ENCODE measurements around the gene RNF150.

Gene RNF150

DNA sequence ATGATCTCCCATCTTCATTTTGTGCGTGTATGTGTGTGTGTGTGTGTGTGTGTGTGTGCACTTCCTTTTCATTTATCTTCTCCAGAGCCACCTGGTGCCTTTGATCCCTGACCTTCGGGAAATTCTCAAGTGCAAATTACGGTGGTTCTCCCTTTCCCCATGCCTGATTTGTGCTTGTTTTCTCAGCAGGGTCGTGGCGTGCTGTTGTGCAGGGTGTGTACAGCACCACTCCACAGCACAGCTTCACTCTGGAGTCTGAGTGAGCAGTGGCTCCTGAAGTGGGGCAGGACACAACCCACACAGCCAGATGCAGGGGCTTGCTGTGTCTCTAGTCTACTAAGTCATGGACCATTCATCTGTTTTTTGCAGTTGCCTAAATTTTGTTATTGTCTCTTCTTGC is 262.8 kb downstream of the RNF150 start:
- TF ChIP-seq FOXP2 (optimal IDR thresholded peaks at IDR 0.05; ENCODE audit: borderline replicate concordance, extremely low read depth, extremely low read length, insufficient read depth), result no peak
- TF ChIP-seq TAF1 (IDR thresholded peaks at IDR 0.05; ENCODE audit: borderline replicate concordance, insufficient read depth, low read length), result no peak
- TF ChIP-seq, protein P1, sequence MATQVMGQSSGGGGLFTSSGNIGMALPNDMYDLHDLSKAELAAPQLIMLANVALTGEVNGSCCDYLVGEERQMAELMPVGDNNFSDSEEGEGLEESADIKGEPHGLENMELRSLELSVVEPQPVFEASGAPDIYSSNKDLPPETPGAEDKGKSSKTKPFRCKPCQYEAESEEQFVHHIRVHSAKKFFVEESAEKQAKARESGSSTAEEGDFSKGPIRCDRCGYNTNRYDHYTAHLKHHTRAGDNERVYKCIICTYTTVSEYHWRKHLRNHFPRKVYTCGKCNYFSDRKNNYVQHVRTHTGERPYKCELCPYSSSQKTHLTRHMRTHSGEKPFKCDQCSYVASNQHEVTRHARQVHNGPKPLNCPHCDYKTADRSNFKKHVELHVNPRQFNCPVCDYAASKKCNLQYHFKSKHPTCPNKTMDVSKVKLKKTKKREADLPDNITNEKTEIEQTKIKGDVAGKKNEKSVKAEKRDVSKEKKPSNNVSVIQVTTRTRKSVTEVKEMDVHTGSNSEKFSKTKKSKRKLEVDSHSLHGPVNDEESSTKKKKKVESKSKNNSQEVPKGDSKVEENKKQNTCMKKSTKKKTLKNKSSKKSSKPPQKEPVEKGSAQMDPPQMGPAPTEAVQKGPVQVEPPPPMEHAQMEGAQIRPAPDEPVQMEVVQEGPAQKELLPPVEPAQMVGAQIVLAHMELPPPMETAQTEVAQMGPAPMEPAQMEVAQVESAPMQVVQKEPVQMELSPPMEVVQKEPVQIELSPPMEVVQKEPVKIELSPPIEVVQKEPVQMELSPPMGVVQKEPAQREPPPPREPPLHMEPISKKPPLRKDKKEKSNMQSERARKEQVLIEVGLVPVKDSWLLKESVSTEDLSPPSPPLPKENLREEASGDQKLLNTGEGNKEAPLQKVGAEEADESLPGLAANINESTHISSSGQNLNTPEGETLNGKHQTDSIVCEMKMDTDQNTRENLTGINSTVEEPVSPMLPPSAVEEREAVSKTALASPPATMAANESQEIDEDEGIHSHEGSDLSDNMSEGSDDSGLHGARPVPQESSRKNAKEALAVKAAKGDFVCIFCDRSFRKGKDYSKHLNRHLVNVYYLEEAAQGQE (IDR thresholded peaks at IDR 0.05; ENCODE audit: insufficient read depth in 1 of 2, low read depth in 2 of 2, low read length in 2 of 2), result no peak
- TF ChIP-seq POLR2AphosphoS5 (IDR thresholded peaks at IDR 0.05; ENCODE audit: low read depth, low read length), result no peak
- no peak for TF ChIP-seq SIN3A (IDR thresholded peaks at IDR 0.05; ENCODE audit: borderline replicate concordance, insufficient read depth, low read length)

DNA sequence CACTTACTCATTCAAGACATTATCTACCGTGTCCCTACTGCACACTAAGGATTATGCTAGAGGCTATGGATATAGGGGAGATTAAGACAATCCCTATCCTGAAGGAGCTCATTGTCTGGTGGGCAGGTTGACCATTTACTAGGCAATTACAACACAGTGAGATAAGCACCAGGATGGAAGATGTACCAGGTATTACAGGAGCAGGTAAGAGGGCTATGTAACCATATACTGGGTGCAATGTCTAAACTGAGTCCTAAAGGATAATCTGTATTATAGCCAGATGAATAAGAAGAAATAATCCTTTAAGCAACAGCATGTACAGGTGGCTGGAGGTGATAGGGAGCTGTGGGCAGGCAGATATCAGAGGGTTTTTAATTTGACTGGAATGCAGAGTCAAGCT is 263.8 kb downstream of the RNF150 start:
- TF ChIP-seq SIN3A (IDR thresholded peaks at IDR 0.05; ENCODE audit: borderline replicate concordance, insufficient read depth, low read length), result no peak
- no peak for TF ChIP-seq TAF1 (IDR thresholded peaks at IDR 0.05; ENCODE audit: borderline replicate concordance, insufficient read depth, low read length)
- TF ChIP-seq, protein P1 (IDR thresholded peaks at IDR 0.05; ENCODE audit: insufficient read depth in 1 of 2, low read depth in 2 of 2, low read length in 2 of 2), result no peak

- TF ChIP-seq FOXP2 (optimal IDR thresholded peaks at IDR 0.05; ENCODE audit: borderline replicate concordance, extremely low read depth, extremely low read length, insufficient read depth) (no peak), SIN3A (IDR thresholded peaks at IDR 0.05; ENCODE audit: borderline replicate concordance, insufficient read depth, low read length) (no peak), POLR2AphosphoS5 (IDR thresholded peaks at IDR 0.05; ENCODE audit: low read depth, low read length) (no peak)
Observed at GRCh38 chr4:140867356-140867755, 265.9 kb downstream of the RNF150 start.

GRCh38 chr4:140866492-140867005 is 266.7 kb downstream of the RNF150 start:
- TF ChIP-seq SIN3A (IDR thresholded peaks at IDR 0.05; ENCODE audit: borderline replicate concordance, insufficient read depth, low read length) (no peak), TAF1 (IDR thresholded peaks at IDR 0.05; ENCODE audit: borderline replicate concordance, insufficient read depth, low read length) (no peak), FOXP2 (optimal IDR thresholded peaks at IDR 0.05; ENCODE audit: borderline replicate concordance, extremely low read depth, extremely low read length, insufficient read depth) (no peak), POLR2AphosphoS5 (IDR thresholded peaks at IDR 0.05; ENCODE audit: low read depth, low read length) (no peak)
- TF ChIP-seq, protein P1 (IDR thresholded peaks at IDR 0.05; ENCODE audit: insufficient read depth in 1 of 2, low read depth in 2 of 2, low read length in 2 of 2), result no peak

GRCh38 chr4:140865253-140866217 is 267.7 kb downstream of the RNF150 start:
- TF ChIP-seq SIN3A (IDR thresholded peaks at IDR 0.05; ENCODE audit: borderline replicate concordance, insufficient read depth, low read length) (no peak), TAF1 (IDR thresholded peaks at IDR 0.05; ENCODE audit: borderline replicate concordance, insufficient read depth, low read length) (no peak), POLR2AphosphoS5 (IDR thresholded peaks at IDR 0.05; ENCODE audit: low read depth, low read length) (no peak), FOXP2 (optimal IDR thresholded peaks at IDR 0.05; ENCODE audit: borderline replicate concordance, extremely low read depth, extremely low read length, insufficient read depth) (no peak)
- TF ChIP-seq, protein P1 (IDR thresholded peaks at IDR 0.05; ENCODE audit: insufficient read depth in 1 of 2, low read depth in 2 of 2, low read length in 2 of 2), result no peak
